HEK293T (cell line): Measurements from ENCODE around the gene DCTPP1.
"Not testable (repeated sequence)": the region's sequence is repeated elsewhere in the genome, so short reads cannot be mapped to it uniquely, and the experiment has no call there.

ENCODE experiments used
- CTCF ChIA-PET: fragments of 350-600 bp; formaldehyde crosslinking; extraction: SDS; loops from one replicate; lab custom pipeline; 2021; ENCODE audit warnings: antibody characterized with exemption, inconsistent platforms; lab: Yijun Ruan, JAX
- POLR2A ChIA-PET: fragments of 350-600 bp; formaldehyde crosslinking; extraction: SDS; loops from one replicate; lab custom pipeline; 2020; ENCODE audit warnings: antibody characterized with exemption, inconsistent platforms; lab: Yijun Ruan, JAX
- DNase-seq: peaks from one replicate; pipeline ENCODE4 v3.0.0; 2012; ENCODE audit warnings: mixed read lengths; ENCODE audit errors: extremely low spot score
- ARNT ChIP-seq: fragments of 450-650 bp; IDR thresholded peaks from 2 replicates; pipeline ENCODE4 v1.6.1; 2017; ENCODE audit warnings: mild to moderate bottlenecking
- BHLHE40 ChIP-seq: fragments of 450-650 bp; IDR thresholded peaks from 2 replicates; pipeline ENCODE4 v1.6.1; 2016; ENCODE audit warnings: mild to moderate bottlenecking, moderate library complexity, borderline replicate concordance
- CTBP1 ChIP-seq: fragments of 450-650 bp; IDR thresholded peaks from 2 replicates; pipeline ENCODE4 v1.6.1; 2016; ENCODE audit warnings: borderline replicate concordance
- ELF4 ChIP-seq: fragments of 450-650 bp; IDR thresholded peaks from 2 replicates; pipeline ENCODE4 v1.6.1; 2017; ENCODE audit warnings: antibody characterized with exemption
- FOXA1 ChIP-seq: fragments of 450-650 bp; IDR thresholded peaks from 2 replicates; pipeline ENCODE4 v1.6.1; 2016; ENCODE audit warnings: mild to moderate bottlenecking
- FOXK2 ChIP-seq: fragments of 450-650 bp; IDR thresholded peaks from 2 replicates; pipeline ENCODE4 v1.6.1; 2016; ENCODE audit warnings: mild to moderate bottlenecking
- FOXM1 ChIP-seq: fragments of 450-650 bp; IDR thresholded peaks from 2 replicates; pipeline ENCODE4 v1.6.1; 2017; ENCODE audit warnings: mild to moderate bottlenecking, borderline replicate concordance
- HDGF ChIP-seq: fragments of 450-650 bp; IDR thresholded peaks from 2 replicates; pipeline ENCODE4 v1.6.1; 2017; ENCODE audit warnings: antibody characterized with exemption, borderline replicate concordance
- L3MBTL2 ChIP-seq: fragments of 450-650 bp; conservative IDR thresholded peaks from 2 replicates; pipeline ENCODE4 v1.6.1; 2016; ENCODE audit warnings: mild to moderate bottlenecking
- LEF1 ChIP-seq: fragments of 450-650 bp; IDR thresholded peaks from 2 replicates; pipeline ENCODE4 v1.6.1; 2017; ENCODE audit warnings: mild to moderate bottlenecking, borderline replicate concordance
- NFRKB ChIP-seq: fragments of 450-650 bp; IDR thresholded peaks from 2 replicates; pipeline ENCODE4 v1.6.1; 2016; ENCODE audit warnings: mild to moderate bottlenecking, moderate library complexity
- SP1 ChIP-seq: fragments of 450-650 bp; IDR thresholded peaks from 2 replicates; pipeline ENCODE4 v1.6.1; 2017
- SUZ12 ChIP-seq: fragments of 450-650 bp; IDR thresholded peaks from 2 replicates; pipeline ENCODE4 v1.6.1; 2016; ENCODE audit warnings: mild to moderate bottlenecking
- TARDBP ChIP-seq: fragments of 450-650 bp; IDR thresholded peaks from 2 replicates; pipeline ENCODE4 v1.6.1; 2016
- ZNF384 ChIP-seq: fragments of 450-650 bp; IDR thresholded peaks from 2 replicates; pipeline ENCODE4 v1.6.1; 2016
- TF ChIP-seq, protein P1 (sequence below): fragments of 450-650 bp; IDR thresholded peaks from 2 replicates; pipeline ENCODE4 v1.6.1; 2016

Gene DCTPP1

DNA sequence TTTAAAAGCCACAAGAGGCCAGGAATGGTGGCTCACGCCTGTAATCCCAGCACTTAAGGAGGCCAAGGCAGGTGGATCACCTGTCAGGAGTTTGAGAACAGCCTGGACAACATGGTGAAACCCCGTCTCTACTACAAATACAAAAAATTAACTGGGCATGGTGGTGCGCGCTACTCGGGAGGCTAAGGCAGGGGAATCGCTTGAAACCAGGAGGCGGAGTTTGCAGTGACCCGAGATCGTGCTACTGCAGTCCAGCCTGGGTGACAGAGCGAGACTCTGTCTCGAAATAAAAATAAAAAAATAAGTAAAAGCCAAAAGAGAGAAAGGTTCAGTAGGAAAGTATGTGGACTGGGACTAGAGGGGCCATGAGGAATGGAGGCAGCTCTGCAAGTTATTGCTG lies 29.6 kb upstream of the DCTPP1 start:
- POLR2A ChIA-PET: no interaction called here
- TF ChIP-seq SP1 (no peak), HDGF (no peak), ARNT (no peak)
- TF ChIP-seq, protein P1, sequence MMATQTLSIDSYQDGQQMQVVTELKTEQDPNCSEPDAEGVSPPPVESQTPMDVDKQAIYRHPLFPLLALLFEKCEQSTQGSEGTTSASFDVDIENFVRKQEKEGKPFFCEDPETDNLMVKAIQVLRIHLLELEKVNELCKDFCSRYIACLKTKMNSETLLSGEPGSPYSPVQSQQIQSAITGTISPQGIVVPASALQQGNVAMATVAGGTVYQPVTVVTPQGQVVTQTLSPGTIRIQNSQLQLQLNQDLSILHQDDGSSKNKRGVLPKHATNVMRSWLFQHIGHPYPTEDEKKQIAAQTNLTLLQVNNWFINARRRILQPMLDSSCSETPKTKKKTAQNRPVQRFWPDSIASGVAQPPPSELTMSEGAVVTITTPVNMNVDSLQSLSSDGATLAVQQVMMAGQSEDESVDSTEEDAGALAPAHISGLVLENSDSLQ: no peak
- DNase-seq: no peak
- CTCF ChIA-PET: interaction anchor here (1.0 kb wide), 1 partner anchor 156 kb away, joined by 3 read pairs; no protein-coding TSS in a partner anchor

DNA sequence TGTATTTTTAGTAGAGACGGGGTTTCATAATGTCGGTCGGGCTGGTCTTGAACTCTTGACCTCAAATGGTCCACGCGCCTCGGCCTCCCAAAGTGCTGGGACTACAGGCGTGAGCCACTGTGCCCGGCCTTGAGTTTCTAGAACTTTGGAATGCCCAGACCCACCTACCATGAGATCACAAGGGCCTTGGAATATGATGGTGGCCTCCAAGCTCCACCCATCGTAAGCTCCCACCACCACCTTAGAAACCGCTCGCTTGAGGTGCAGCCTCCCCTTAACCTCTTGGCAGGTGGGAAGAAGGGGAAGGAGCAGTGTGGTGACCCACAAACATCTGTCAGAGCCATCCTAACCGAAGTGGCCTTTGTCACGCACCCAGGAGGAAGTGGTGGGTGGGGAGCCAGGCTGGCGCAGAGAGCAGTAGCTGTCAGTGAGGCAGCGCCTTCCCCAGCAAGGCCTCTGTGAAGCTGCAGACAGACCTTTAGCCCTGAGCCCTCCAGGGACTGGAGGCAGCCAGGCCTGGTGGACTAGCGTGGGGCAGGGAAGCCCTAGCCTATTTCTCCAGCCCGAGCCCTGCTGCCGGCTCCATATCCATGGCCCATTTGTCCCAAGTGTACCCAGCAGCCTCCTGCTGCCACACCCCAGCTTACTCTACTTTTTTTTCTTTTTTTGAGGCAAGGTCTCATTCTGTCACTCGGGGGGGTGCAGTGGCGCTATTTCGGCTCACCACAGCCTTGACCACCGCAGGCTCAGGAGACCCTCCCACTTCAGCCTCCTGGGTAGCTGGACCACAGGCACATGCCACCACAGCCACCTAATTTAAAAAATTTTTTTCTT lies 28.9 kb upstream of the DCTPP1 start:
- ChIA-PET POLR2A (interaction anchor here (1.2 kb wide), 1 partner anchor 68 kb away, joined by 3 read pairs; no protein-coding TSS in a partner anchor), CTCF (interaction anchor here (1.0 kb wide), 1 partner anchor 157 kb away, joined by 3 read pairs; no protein-coding TSS in a partner anchor)
- no peak for TF ChIP-seq HDGF
- TF ChIP-seq ARNT: no peak
- TF ChIP-seq FOXM1: no peak
- no peak for TF ChIP-seq L3MBTL2
- no peak for DNase-seq

DNA sequence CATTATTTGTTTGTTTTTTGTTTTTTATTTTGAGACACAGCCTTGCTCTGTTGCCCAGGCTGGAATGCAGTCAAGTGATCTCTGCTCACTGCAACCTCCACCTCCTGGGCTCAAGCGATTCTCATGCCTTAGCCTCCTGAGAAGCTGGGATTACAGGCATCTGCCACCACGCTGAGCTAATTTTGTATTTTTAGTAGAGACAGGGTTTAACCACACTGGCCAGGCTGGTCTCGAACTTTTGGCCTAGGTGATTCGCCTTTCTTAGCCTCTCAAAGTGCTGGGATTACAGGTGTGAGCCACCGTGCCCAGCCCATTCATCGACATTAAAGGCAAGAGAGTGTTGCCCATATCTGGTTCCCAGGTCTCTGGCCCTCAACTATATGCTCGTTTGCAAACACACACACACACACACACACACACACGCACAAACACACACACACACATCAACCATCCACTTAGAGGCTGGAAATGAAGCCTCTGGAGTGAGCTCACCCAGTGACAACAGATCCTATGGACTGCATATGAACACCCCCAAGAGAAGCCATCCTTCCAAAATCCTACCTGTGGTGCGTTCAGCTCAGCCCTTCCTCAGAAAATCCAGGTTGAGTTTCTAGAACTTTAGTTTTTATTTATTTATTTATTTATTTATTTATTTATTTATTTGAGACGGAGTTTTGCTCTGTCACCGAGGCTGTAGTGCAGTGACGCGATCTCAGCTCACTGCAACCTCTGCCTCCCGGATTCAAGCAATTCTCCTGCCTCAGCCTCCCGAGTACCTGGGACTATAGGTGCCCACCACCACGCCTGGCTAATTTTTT lies 28.1 kb upstream of the DCTPP1 start:
- CTCF ChIA-PET: interaction anchor here (0.6 kb wide), 1 partner anchor 99 kb away, joined by 3 read pairs; no protein-coding TSS in a partner anchor
- DNase-seq: no peak
- POLR2A ChIA-PET: interaction anchor here (1.2 to 2.7 kb wide), 9 partner anchors 10 to 347 kb away, joined by 3 to 9 read pairs (median 4); partner anchors contain the start of genes DCTPP1 and ZNF747
- TF ChIP-seq LEF1: no peak
- no peak for TF ChIP-seq NFRKB
- TF ChIP-seq SUZ12: no peak
- no peak for TF ChIP-seq FOXA1
- TF ChIP-seq ELF4: no peak
- TF ChIP-seq BHLHE40: no peak
- no peak for TF ChIP-seq L3MBTL2

DNA sequence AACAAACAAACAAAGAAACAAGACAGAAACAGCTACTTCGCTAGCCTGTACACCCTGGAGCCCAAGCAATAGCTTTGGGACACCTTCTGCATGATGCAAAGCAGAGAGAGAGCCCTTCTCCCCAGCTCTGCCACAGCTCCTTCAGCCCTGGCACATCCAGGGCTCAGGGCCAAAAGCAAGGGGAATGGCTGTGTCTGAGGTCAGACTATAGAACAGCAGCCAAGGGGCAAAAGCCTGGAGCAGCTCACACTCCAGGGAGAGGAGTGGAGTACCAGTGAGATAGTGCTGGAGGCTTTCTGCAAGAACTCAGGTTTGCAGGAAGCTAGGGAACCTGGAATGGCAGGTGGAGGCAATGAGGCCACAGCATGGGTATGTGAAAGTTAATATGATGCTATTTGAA lies 27.4 kb upstream of the DCTPP1 start:
- ChIA-PET POLR2A (interaction anchor here (0.6 to 2.7 kb wide), 10 partner anchors 9 to 389 kb away, joined by 3 to 9 read pairs (median 4); partner anchors contain the start of genes DCTPP1 and ZNF747), CTCF (interaction anchor here (0.6 to 1.1 kb wide), 3 partner anchors 34 to 100 kb away, joined by 3 to 4 read pairs (median 3); no protein-coding TSS in a partner anchor)
- no peak for TF ChIP-seq FOXK2
- TF ChIP-seq CTBP1: no peak
- TF ChIP-seq FOXA1: no peak
- TF ChIP-seq FOXM1: no peak
- no peak for TF ChIP-seq NFRKB
- no peak for TF ChIP-seq SUZ12
- no peak for TF ChIP-seq BHLHE40
- TF ChIP-seq ELF4: no peak
- no peak for TF ChIP-seq SP1
- TF ChIP-seq ZNF384: no peak
- no peak for TF ChIP-seq L3MBTL2
- TF ChIP-seq, protein P1: no peak
- TF ChIP-seq TARDBP: no peak
- no peak for TF ChIP-seq LEF1
- no peak for TF ChIP-seq HDGF
- DNase-seq: no peak

DNA sequence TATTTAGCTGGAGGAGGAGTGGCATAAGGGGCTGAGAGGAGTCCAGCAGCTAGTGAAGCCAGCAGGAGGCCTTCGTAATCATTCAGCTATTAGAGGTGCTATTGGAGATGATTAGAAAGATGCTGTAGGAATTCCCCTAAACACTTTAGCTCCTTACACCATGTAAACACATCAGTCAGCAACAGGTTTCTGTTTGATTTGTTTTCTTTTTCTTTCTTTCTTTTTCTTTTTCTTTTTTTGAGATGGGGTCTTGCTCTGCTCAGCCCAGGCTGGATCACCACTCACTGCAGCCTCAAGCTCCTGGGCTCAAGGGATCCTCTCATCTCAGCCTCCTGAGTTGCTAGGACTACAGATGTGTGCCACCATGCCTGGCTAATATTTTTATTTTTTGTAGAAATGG lies 26.5 kb upstream of the DCTPP1 start:
- ChIA-PET CTCF (interaction anchor here (0.8 to 1.1 kb wide), 2 partner anchors 46 to 727 kb away, joined by 3 read pairs; no protein-coding TSS in a partner anchor), POLR2A (interaction anchor here (1.1 to 2.7 kb wide), 5 partner anchors 10 to 102 kb away, joined by 4 to 9 read pairs (median 4); partner anchors contain the start of gene DCTPP1)
- DNase-seq: no peak
- TF ChIP-seq ELF4: no peak

DNA sequence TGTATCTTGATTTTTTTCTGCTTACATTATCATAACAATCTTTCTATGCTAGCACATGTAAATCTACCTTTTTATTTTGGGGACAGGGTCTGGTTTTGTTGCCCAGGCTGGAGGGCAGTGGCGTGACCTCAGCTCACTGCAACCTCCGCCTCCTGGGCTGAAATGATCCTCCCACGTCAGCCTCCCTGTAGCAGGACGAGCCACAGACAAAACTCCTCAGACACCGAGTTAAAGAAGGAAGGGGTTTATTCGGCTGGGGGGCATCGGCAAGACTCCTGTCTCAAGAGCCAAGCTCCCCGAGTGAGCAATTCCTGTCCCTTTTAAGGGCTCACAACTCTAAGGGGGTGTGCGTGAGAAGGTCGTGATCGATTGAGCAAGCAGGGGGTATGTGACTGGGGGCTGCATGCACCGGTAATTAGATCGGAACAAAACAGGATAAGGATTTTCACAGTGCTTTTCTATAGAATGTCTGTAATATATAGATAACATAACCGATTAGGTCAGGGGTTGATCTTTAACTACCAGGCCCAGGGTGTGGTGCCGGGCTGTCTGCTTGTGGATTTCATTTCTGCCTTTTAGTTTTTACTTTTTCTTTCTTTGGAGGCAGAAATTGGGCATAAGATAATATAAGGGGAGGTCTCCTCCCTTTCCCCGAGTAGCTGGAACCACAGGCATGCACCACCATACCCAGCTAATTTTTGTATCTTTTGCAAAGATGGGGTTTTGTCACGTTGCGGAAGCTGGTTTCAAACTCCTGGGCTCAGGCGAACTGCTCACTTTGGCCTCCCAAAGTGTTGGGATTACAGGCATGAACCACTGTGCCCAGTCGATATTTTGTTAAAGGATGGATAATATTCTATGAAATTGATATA lies 23.1 kb upstream of the DCTPP1 start:
- not testable (repeated sequence) for DNase-seq
- ChIA-PET CTCF (interaction anchor here (0.7 to 1.5 kb wide), 2 partner anchors 110 to 162 kb away, joined by 3 to 5 read pairs; no protein-coding TSS in a partner anchor), POLR2A (interaction anchor here (0.5 to 1.5 kb wide), 6 partner anchors 8 to 104 kb away, joined by 3 to 5 read pairs (median 3); partner anchors contain the start of gene DCTPP1)
